Fibroblast of upper back skin (primary cell): ENCODE results near the gene PRPH.

Experiments used
- DNase-seq: peaks from one replicate; pipeline ENCODE4 v3.0.0-alpha.2; 2013

PRPH gene

GRCh38 chr12:49334681-49335080 is 39.7 kb downstream of the PRPH start:
- DNase-seq: no peak

- DNase-seq: no peak
Observed at GRCh38 chr12:49335118-49335954, 40.4 kb downstream of the PRPH start.

- no peak for DNase-seq
Observed at GRCh38 chr12:49335955-49336644, 41.2 kb downstream of the PRPH start.

GRCh38 chr12:49336645-49337584 is 42.0 kb downstream of the PRPH start, which contains the start of gene C1QL4:
C1QL4 (minus strand) TSS chr12:49337188; CDS start chr12:49336477, 711 bp downstream.
- peak; percentile 61 for DNase-seq

- DNase-seq: no peak
Observed at GRCh38 chr12:49338830-49339463, 44.0 kb downstream of the PRPH start.

GRCh38 chr12:49339464-49339861 is 44.5 kb downstream of the PRPH start:
- DNase-seq: no peak

GRCh38 chr12:49340095-49340870 is 45.3 kb downstream of the PRPH start:
- no peak for DNase-seq

- no peak for DNase-seq
Observed at GRCh38 chr12:49340971-49341776, 46.2 kb downstream of the PRPH start.

GRCh38 chr12:49341777-49342065 is 46.8 kb downstream of the PRPH start:
- no peak for DNase-seq

- peak; percentile 75 for DNase-seq
Observed at GRCh38 chr12:49342066-49342913, 47.3 kb downstream of the PRPH start.

GRCh38 chr12:49342914-49343731 is 48.2 kb downstream of the PRPH start:
- no peak for DNase-seq

- no peak for DNase-seq
Observed at GRCh38 chr12:49344486-49345050, 49.6 kb downstream of the PRPH start.

GRCh38 chr12:49345051-49345824 is 50.3 kb downstream of the PRPH start:
- no peak for DNase-seq

- DNase-seq: no peak
Observed at GRCh38 chr12:49345825-49346658, 51.1 kb downstream of the PRPH start.

- no peak for DNase-seq
Observed at GRCh38 chr12:49346659-49347310, 51.8 kb downstream of the PRPH start, which contains the start of gene DNAJC22. DNAJC22 (plus strand) TSS chr12:49346888; CDS start chr12:49348873, 1,985 bp downstream.
